Gastrocnemius medialis (tissue), 4 donors: Measurements from ENCODE around the gene DPPA5.

Experiments
- CTCF ChIP-seq, 5 experiments: fragments of 450-650 bp in 3 of 5; fragments of 200-600 bp in 2 of 5; sonication (generic) in 2 of 5; IDR thresholded peaks in 4 of 5; conservative IDR thresholded peaks in 1 of 5; 1 replicate in 4 of 5; 2 replicates in 1 of 5; pipeline ENCODE4 v1.5.1; 2016 to 2019; ENCODE audit warnings: antibody characterized with exemption in 5 of 5, mild to moderate bottlenecking in 3 of 5, moderate library complexity in 3 of 5
- POLR2A ChIP-seq, 2 donors: fragments of 450-650 bp; IDR thresholded peaks; one replicate each; pipeline ENCODE4 v1.6.1; 2017; ENCODE audit warnings: antibody characterized with exemption in 2 of 2, mild to moderate bottlenecking in 2 of 2, moderate library complexity in 2 of 2

- TF ChIP-seq POLR2A (IDR thresholded peaks at IDR 0.05): no peak
- TF ChIP-seq CTCF (IDR thresholded peaks at IDR 0.05 in 4 of 5, conservative IDR thresholded peaks at IDR 0.05 in 1 of 5): no peak
Observed at GRCh38 chr6:73341335-73341734, 12.7 kb downstream of the DPPA5 start.
